HG03558 (cell line): ENCODE measurements around the gene PARP12.

Experiments
- ATAC-seq: cut with Tn5 transposase; IDR thresholded peaks from one replicate; pipeline ENCODE4 v1.9.1; 2021; ENCODE audit warnings: moderate number of reproducible peaks; ENCODE audit not compliant: unreplicated experiment; ENCODE audit errors: extremely low read depth

Gene PARP12

GRCh38 chr7:140036224-140036962 is 26.4 kb downstream of the PARP12 start:
- no peak for ATAC-seq

GRCh38 chr7:140035400-140036223 is 27.1 kb downstream of the PARP12 start:
- no peak for ATAC-seq

GRCh38 chr7:140034421-140034820 is 28.3 kb downstream of the PARP12 start:
- no peak for ATAC-seq

- no peak for ATAC-seq
These were observed 28.9 kb downstream of the PARP12 start for GRCh38 chr7:140033779-140034363.

- no peak for ATAC-seq
These were observed 29.7 kb downstream of the PARP12 start for GRCh38 chr7:140033036-140033435.

GRCh38 chr7:140031364-140031763 is 31.4 kb downstream of the PARP12 start:
- no peak for ATAC-seq

GRCh38 chr7:140029072-140029471 is 33.7 kb downstream of the PARP12 start:
- ATAC-seq, result no peak

- ATAC-seq, result no peak
These were observed 34.4 kb downstream of the PARP12 start for GRCh38 chr7:140028311-140028710.

GRCh38 chr7:140027858-140028257 is 34.9 kb downstream of the PARP12 start:
- no peak for ATAC-seq

- no peak for ATAC-seq
These were observed 35.8 kb downstream of the PARP12 start for GRCh38 chr7:140026935-140027334.

- ATAC-seq, result no peak
These were observed 36.8 kb downstream of the PARP12 start for GRCh38 chr7:140025814-140026433.

- no peak for ATAC-seq
These were observed 37.5 kb downstream of the PARP12 start for GRCh38 chr7:140025241-140025640.

- no peak for ATAC-seq
These were observed 38.2 kb downstream of the PARP12 start for GRCh38 chr7:140024585-140024984.

- no peak for ATAC-seq
These were observed 39.0 kb downstream of the PARP12 start for GRCh38 chr7:140023728-140024127.

GRCh38 chr7:140022582-140023211 is 40.1 kb downstream of the PARP12 start:
- no peak for ATAC-seq

GRCh38 chr7:140021603-140022002 is 41.1 kb downstream of the PARP12 start:
- no peak for ATAC-seq

GRCh38 chr7:140019606-140020005 is 43.1 kb downstream of the PARP12 start:
- ATAC-seq, result no peak

GRCh38 chr7:140019172-140019571 is 43.6 kb downstream of the PARP12 start:
- ATAC-seq, result no peak

- ATAC-seq, result no peak
These were observed 44.4 kb downstream of the PARP12 start for GRCh38 chr7:140018125-140019043.
